ENCODE measurements around the gene QPCTL.
A peak's percentile ranks its signal among the peaks of the same experiment; 100 is the strongest.
"Not testable (repeated sequence)": the region's sequence is repeated elsewhere in the genome, so short reads cannot be mapped to it uniquely, and the experiment has no call there.

The QPCTL gene

DNA sequence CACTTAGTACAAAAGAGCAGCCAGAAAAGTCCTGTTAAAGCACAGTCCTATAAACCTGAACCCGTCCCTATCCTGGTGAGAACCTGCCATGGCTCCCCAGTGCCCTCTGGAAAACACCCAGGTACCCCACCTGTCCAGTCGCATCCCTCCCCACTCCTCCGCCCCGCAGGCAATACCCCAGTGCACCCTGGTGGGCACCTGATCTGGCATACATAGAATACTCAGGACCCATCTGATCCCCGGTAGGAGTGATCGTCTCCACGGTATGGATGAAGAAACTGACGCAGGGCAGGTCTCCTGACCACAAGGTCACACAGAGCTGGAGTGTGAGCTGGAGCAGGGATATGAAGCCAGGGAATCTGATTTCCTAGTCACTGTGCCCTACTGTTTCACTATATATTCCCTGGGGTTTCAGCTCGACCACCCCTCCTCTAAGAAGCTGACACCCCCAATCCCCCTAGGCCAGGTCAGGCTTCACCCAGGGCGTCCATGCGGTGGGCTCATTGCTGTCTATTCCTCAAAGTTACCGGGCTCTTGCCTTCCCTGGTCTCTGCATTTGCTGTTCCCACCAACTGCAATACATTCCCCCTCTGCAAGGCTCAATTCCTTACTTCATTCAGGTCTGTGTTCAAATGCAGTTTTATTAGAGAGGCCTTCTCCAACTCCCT lies 25.7 kb downstream of the QPCTL start:
- peak overlapping the region; percentile 54 for H3K4me3 ChIP-seq (ENCODE audit: low read depth, low read length)
- no peak for TF ChIP-seq CTCF (IDR thresholded peaks at IDR 0.05; ENCODE audit: low read depth, low read length, missing control alignments)
- no peak for DNase-seq (ENCODE audit: low read depth)

DNA sequence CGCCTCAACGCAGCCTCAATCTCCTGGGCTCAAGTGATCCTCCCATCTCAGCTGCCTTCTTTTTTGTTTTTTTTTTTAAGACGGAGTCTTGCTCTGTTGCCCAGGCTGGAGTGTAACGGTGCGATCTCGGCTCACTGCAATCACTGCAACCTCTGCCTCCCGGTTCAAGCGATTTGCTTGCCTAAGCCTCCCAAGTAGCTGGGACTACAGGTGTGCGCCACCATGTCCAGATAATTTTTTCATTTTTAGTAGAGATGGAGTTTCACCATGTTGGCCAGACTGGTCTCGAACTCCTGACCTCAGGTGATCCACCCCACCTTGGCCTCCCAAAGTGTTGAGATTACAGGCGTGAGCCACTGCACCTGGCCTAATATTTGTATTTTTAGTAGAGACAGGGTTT lies 27.6 kb downstream of the QPCTL start:
- DNase-seq (ENCODE audit: low read depth); H3K4me3 ChIP-seq (ENCODE audit: low read depth, low read length): not testable (repeated sequence)

- H3K4me3 ChIP-seq (ENCODE audit: low read depth, low read length); DNase-seq (ENCODE audit: low read depth): not testable (repeated sequence)
Measured at GRCh38 chr19:45728683-45729082, 36.2 kb downstream of the QPCTL start.

DNA sequence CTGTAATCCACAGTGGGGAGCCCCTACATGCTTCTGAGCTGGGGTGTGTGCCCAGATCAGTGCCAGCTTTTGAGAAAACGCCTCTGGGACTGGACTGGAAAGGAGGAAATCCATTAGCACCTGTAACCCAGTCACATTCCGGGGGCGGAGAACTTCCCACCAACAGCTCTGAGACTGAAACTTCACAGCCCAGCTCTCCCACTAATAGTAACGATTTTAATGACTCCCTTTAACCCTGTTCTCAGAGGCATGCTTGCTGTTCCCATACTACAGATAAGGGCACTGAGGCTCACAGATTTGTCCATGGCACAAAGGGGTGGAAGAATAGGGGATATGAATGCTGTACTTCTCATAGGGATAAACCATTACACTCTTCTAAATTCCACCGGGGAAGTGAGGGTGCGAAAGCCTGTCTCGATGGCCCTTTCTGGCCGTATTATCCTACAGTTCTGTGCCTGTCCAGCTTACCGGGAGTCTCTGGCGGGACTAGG lies 37.4 kb downstream of the QPCTL start:
- H3K4me3 ChIP-seq (ENCODE audit: low read depth, low read length): peak overlapping the region; percentile 83
- no peak for TF ChIP-seq CTCF (IDR thresholded peaks at IDR 0.05; ENCODE audit: low read depth, low read length, missing control alignments)
- no peak for DNase-seq (ENCODE audit: low read depth)

GRCh38 chr19:45730368-45731288 lies 38.2 kb downstream of the QPCTL start, which contains the start of gene FBXO46:
TSS of gene FBXO46 (minus strand) at chr19:45730896. CDS start at chr19:45713495, 17,401 bp downstream.
- DNase-seq (ENCODE audit: low read depth): peak; percentile 94
- H3K4me3 ChIP-seq (ENCODE audit: low read depth, low read length): peak within 1 kb of the TSS; percentile 83
- peak; percentile 9 for TF ChIP-seq CTCF (IDR thresholded peaks at IDR 0.05; ENCODE audit: low read depth, low read length, missing control alignments)

- no peak within 1 kb of the TSS for H3K4me3 ChIP-seq (ENCODE audit: low read depth, low read length)
- DNase-seq (ENCODE audit: low read depth): no peak
- TF ChIP-seq CTCF (IDR thresholded peaks at IDR 0.05; ENCODE audit: low read depth, low read length, missing control alignments): no peak
Measured at GRCh38 chr19:45733160-45733810, 40.8 kb downstream of the QPCTL start, which contains the start of gene MEIOSIN. TSS of gene MEIOSIN (plus strand) at chr19:45733439. CDS start at chr19:45735377, 1,938 bp downstream.

GRCh38 chr19:45739498-45740439 lies 47.3 kb downstream of the QPCTL start:
- no peak for DNase-seq (ENCODE audit: low read depth)
- TF ChIP-seq CTCF (IDR thresholded peaks at IDR 0.05; ENCODE audit: low read depth, low read length, missing control alignments): no peak
- H3K4me3 ChIP-seq (ENCODE audit: low read depth, low read length): no peak overlapping the region
